ENCODE results near the gene REC114.

The REC114 gene

GRCh38 chr15:73590263-73590662, 147.3 kb downstream of the REC114 start:
- no peak for TF ChIP-seq CTCF (IDR thresholded peaks at IDR 0.05)

GRCh38 chr15:73593304-73594074, 150.5 kb downstream of the REC114 start:
- no peak for TF ChIP-seq CTCF (IDR thresholded peaks at IDR 0.05)

- no peak for TF ChIP-seq CTCF (IDR thresholded peaks at IDR 0.05)
Measured at GRCh38 chr15:73594109-73594508, 151.1 kb downstream of the REC114 start.

GRCh38 chr15:73596174-73596573, 153.2 kb downstream of the REC114 start:
- TF ChIP-seq CTCF (IDR thresholded peaks at IDR 0.05), result no peak

GRCh38 chr15:73597036-73597638, 154.2 kb downstream of the REC114 start:
- TF ChIP-seq CTCF (IDR thresholded peaks at IDR 0.05), result no peak

- no peak for TF ChIP-seq CTCF (IDR thresholded peaks at IDR 0.05)
Measured at GRCh38 chr15:73598530-73599160, 155.7 kb downstream of the REC114 start.

- no peak for TF ChIP-seq CTCF (IDR thresholded peaks at IDR 0.05)
Measured at GRCh38 chr15:73599934-73600333, 157.0 kb downstream of the REC114 start.

Measured in LNCAP (cell line).